OCI-LY3 (cell line): ENCODE results near the gene HOXA11.

Experiments
- H2AFZ ChIP-seq: fragments of 200-600, 300-600 bp; shearing (Covaris generic); 2 replicates; pipeline ENCODE4 v1.6.0; 2014; ENCODE audit warnings: antibody characterized with exemption, low read depth, low read length
- H3K27ac ChIP-seq: fragments of 200-600, 300-600 bp; sonication (generic); 2 replicates; pipeline ENCODE4 v1.5.1; 2014; ENCODE audit warnings: mild to moderate bottlenecking, low read length, moderate library complexity, mixed read lengths
- H3K27me3 ChIP-seq: fragments of 200-600, 300-600 bp; sonication (generic); 2 replicates; pipeline ENCODE4 v1.6.1; 2014; ENCODE audit warnings: low read depth, low read length, mixed read lengths
- H3K36me3 ChIP-seq: fragments of 200-600, 300-600 bp; sonication (generic); replicated peaks from 2 replicates; pipeline ENCODE3; 2014; ENCODE audit warnings: low read depth, low read length, mixed read lengths
- H3K4me1 ChIP-seq: fragments of 300-600, 200-600 bp; sonication (generic); 2 replicates; pipeline ENCODE4 v1.6.1; 2014; ENCODE audit warnings: low read length, mixed read lengths
- H3K4me2 ChIP-seq: fragments of 200-600, 300-600 bp; sonication (generic); 2 replicates; pipeline ENCODE4 v1.6.1; 2014; ENCODE audit warnings: low read length, mixed read lengths
- H3K4me3 ChIP-seq: fragments of 300-600, 200-600 bp; sonication (generic); 2 replicates; pipeline ENCODE4 v1.5.1; 2014; ENCODE audit warnings: antibody characterized with exemption, mild to moderate bottlenecking, low read length, moderate library complexity
- H3K79me2 ChIP-seq: fragments of 300-600, 200-600 bp; shearing (Covaris generic); 2 replicates; pipeline ENCODE4 v1.6.1; 2014; ENCODE audit warnings: mild to moderate bottlenecking, low read length, mixed read lengths
- H3K9ac ChIP-seq: fragments of 300-600, 200-600 bp; shearing (Covaris generic); 2 replicates; pipeline ENCODE4 v1.6.0; 2014; ENCODE audit warnings: mild to moderate bottlenecking, low read length, moderate library complexity
- H3K9me3 ChIP-seq: fragments of 200-600, 300-600 bp; shearing (Covaris generic); 2 replicates; pipeline ENCODE4 v1.6.1; 2014; ENCODE audit warnings: low read length, mixed read lengths; ENCODE audit not compliant: insufficient read depth
- H4K20me1 ChIP-seq: fragments of 200-600, 300-600 bp; sonication (generic); 2 replicates; pipeline ENCODE4 v1.6.1; 2016; ENCODE audit warnings: low read length, mixed read lengths; ENCODE audit not compliant: insufficient read depth
- CTCF ChIP-seq: fragments of 200-600, 300-600 bp; sonication (generic); IDR thresholded peaks from 2 replicates; pipeline ENCODE4 v1.5.1; 2014; ENCODE audit warnings: antibody characterized with exemption, low read length, low read depth
- EZH2phosphoT487 ChIP-seq: fragments of 200-600 bp; shearing (Covaris generic); IDR thresholded peaks from 2 replicates; pipeline ENCODE4 v1.6.1; 2018; ENCODE audit warnings: antibody characterized with exemption, mixed run types, low read depth

The HOXA11 gene

DNA sequence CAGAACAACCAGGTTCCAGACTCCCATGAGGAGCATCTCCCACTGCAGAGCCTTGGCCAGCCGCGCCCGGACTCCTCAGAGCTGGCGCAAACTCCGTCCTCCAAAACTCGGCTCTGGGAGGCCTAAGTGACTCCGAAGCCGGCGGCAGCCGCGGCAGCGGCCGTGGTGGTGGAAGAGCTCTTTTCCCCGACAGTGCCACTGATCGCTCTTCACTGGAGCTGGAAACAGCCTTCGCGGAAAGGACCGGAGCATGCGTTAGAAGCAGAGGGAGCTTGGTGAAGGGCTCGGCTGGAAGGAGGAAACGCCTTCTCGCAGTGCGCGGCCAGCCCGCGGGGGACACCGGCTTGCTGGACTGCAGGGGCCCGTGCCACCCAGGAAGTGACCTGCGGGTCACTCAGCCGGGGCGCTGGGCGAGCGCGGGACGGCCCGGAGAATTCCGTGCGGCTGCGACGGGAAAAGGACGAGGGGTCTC, 19.9 kb upstream of the HOXA11 start:
- TF ChIP-seq EZH2phosphoT487 (no peak), CTCF (no peak)
- Histone ChIP-seq H4K20me1 (no peaks in the 10 kb centered on the region), H3K4me1 (peaks cover 14% of the 10 kb centered on the region), H3K27me3 (no peaks in the 10 kb centered on the region), H3K4me2 (no peak overlapping the region), H3K9ac (no peak overlapping the region), H3K79me2 (no peaks in the 10 kb centered on the region), H3K27ac (no peak overlapping the region), H3K36me3 (no peaks in the 10 kb centered on the region), H3K9me3 (no peaks in the 10 kb centered on the region), H2AFZ (no peak overlapping the region), H3K4me3 (no peak overlapping the region)

DNA sequence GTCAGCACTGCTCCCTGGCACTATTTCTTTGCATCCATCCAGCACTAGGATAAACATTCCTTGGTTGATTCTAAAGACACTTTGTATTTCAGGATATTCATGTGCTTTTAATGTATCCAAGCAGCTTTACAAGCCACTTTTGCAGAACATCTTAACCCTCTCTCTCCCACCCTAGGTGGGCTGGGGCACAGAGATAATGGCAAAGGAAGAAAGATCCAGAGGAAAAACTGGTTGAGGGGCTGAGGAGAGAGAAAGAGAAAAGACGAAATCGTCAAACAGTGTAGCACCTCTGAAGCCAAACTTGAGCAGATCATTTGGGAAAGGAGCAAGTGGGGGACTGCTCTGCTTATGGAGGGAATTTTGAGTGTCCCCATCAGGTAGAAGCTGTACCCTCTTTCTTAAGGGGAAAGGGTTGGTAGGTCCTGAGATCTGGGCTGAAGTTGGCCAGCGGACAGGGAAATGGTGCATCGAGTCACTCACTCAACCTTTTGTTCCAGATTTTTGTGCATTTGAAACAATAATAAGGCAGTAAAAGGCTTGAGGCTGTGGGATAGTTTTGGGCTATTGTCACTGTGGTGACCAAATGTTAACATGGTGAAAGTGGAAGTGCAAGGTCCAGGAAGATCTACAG, 19.0 kb upstream of the HOXA11 start:
- no peak overlapping the region for H3K4me2 ChIP-seq
- no peaks in the 10 kb centered on the region for H3K27me3 ChIP-seq
- no peak for TF ChIP-seq EZH2phosphoT487
- TF ChIP-seq CTCF, result no peak
- H4K20me1 ChIP-seq, result no peaks in the 10 kb centered on the region
- no peaks in the 10 kb centered on the region for H3K79me2 ChIP-seq
- no peak overlapping the region for H3K4me3 ChIP-seq
- peaks cover 14% of the 10 kb centered on the region for H3K4me1 ChIP-seq
- no peak overlapping the region for H3K27ac ChIP-seq
- no peaks in the 10 kb centered on the region for H3K36me3 ChIP-seq
- H3K9ac ChIP-seq, result no peak overlapping the region
- H3K9me3 ChIP-seq, result no peaks in the 10 kb centered on the region
- H2AFZ ChIP-seq, result no peak overlapping the region

GRCh38 chr7:27203365-27203953, 18.4 kb upstream of the HOXA11 start:
- H3K27ac ChIP-seq, result no peak overlapping the region
- H3K27me3 ChIP-seq, result no peaks in the 10 kb centered on the region
- H3K79me2 ChIP-seq, result no peaks in the 10 kb centered on the region
- no peak overlapping the region for H3K4me2 ChIP-seq
- TF ChIP-seq CTCF (no peak), EZH2phosphoT487 (no peak)
- H3K4me1 ChIP-seq, result peaks cover 14% of the 10 kb centered on the region
- no peak overlapping the region for H2AFZ ChIP-seq
- H4K20me1 ChIP-seq, result no peaks in the 10 kb centered on the region
- H3K9ac ChIP-seq, result no peak overlapping the region
- H3K4me3 ChIP-seq, result no peak overlapping the region
- no peaks in the 10 kb centered on the region for H3K9me3 ChIP-seq
- H3K36me3 ChIP-seq, result no peaks in the 10 kb centered on the region

DNA sequence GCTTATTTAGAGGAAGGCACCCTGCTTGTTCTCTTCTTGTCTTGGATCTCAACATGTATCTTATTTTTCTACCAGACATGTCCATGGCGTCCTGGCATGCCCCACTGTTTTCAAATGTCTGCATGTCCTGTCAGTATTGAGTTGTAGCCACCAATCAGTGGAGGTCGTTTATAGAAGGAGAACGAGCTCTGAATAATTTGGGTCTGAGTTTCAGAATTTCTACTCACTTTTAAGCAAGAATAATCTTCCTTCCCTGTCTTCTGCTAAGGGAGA, 17.8 kb upstream of the HOXA11 start:
- no peaks in the 10 kb centered on the region for H3K9me3 ChIP-seq
- H3K4me2 ChIP-seq, result no peak overlapping the region
- H3K9ac ChIP-seq, result no peak overlapping the region
- H3K36me3 ChIP-seq, result no peaks in the 10 kb centered on the region
- H3K79me2 ChIP-seq, result no peaks in the 10 kb centered on the region
- H3K27ac ChIP-seq, result no peak overlapping the region
- peaks cover 14% of the 10 kb centered on the region for H3K4me1 ChIP-seq
- no peak overlapping the region for H3K4me3 ChIP-seq
- no peak for TF ChIP-seq EZH2phosphoT487
- no peak for TF ChIP-seq CTCF
- H4K20me1 ChIP-seq, result no peaks in the 10 kb centered on the region
- H3K27me3 ChIP-seq, result no peaks in the 10 kb centered on the region
- no peak overlapping the region for H2AFZ ChIP-seq
